ENCODE measurements around the gene RND2.
"Not testable (repeated sequence)": the region's sequence is repeated elsewhere in the genome, so short reads cannot be mapped to it uniquely, and the experiment has no call there.

Gene RND2

DNA sequence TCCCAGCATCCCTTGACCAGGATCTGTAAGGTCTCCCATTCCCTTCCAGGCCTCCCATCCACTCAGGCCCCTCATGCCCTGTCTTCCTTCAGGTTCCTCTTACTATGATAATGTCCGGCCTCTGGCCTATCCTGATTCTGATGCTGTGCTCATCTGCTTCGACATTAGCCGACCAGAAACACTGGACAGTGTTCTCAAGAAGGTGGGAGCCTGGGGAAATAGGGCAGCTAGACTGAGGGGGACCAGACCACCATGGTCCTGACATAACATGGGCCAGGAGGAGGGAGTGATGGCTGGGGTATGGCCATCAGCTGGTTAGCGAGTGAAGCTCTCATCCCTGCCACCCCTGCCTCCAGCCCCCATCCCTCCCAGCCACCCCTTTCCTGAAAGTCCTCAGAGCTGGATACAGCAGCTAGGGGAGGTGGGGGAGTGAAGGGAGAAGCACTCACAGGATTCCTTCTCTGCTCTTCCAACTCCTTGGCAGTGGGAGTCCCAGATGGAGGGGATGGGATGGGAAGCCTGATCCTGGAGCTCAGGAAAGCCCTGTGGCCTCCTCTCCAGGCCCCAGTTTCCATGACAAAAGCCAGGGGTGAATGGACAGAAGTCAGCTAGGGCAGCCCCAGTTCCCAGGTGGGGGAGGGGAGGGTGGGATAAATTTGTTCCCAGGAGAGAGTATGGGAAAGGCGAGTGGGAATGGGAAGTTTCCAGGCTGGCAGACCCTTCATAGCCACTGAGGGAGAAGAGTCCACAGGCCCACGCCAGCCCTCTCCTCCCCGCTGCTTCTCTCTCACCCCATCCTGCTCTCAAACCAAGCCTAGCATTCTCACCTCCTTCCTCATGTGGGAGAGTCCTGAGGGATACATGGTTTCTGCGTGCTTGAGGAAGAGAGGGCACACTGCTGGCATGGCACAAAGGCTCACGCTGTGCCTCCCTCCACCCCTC lies 2.3 kb downstream of the RND2 start:
- no peak for DNase-seq

GRCh38 chr17:43028221-43028861 lies 3.3 kb downstream of the RND2 start:
- no peak for DNase-seq

GRCh38 chr17:43030137-43030767 lies 5.2 kb downstream of the RND2 start:
- DNase-seq, result no peak

GRCh38 chr17:43031666-43032065 lies 6.6 kb downstream of the RND2 start:
- DNase-seq, result no peak

DNA sequence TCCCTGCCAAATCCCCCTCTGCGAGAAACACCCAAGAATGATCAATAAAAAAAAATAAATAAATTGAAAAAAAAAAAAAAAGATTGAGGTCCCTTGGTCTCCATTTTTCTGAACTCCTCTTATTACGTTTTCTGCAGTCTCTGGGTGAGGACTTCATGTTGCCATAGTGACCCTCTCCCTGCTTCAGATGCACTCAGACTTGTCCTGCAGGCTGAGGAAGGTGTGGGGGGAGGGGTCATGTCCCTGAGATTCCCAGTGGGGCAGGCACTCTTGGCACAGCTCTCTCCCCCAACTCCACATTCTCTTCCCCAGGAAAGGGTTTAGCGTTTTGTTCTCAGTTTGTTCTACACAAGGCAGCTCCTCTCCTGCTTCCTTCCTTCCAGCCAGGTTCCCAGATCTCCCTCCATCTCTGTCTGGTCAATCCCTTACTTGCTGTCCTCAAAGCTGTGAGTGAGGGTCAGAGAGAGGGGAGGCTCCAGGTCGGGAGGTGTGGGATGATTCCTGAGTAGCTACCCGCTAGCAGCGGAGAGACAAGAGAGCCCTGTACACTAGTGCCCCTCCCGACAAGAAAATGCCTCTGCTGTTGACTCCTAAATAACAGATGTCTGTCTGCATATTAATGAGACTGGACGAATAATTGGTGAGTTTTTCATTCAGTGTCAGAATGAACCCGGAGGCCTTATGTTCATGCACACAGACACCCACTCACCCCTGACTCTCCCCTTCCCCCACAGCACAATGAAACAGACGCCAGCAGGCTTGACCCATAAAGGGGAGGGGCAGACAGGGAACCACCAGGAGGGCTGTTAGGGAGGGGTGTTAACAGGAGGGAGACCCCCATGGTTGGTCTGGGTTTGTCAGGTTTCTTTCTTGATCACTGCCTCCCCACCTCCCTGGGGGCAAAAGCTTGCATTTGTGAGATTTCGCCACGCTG lies 9.2 kb downstream of the RND2 start:
- DNase-seq, result no peak

- no peak for DNase-seq
These were observed 9.9 kb downstream of the RND2 start for GRCh38 chr17:43034894-43035293.

DNA sequence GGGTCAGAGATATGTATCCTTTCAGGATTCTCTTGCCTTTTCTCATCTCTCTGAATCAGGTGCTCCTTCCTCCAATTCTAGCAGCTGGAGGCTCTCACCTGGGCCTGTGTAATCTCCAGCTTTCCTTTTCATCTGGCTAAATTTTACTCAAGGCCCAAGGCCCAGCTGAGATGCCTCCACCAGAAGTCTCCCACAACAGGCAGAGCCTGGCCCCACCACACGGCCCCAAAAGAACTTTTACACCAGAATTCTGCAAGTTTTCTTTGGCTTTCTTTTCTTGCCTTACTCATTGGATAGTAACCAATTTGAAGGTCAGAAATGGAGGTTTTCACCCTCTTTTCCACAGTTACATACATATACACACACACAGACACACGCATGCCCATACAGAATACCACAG lies 14.6 kb downstream of the RND2 start:
- DNase-seq, result no peak

DNA sequence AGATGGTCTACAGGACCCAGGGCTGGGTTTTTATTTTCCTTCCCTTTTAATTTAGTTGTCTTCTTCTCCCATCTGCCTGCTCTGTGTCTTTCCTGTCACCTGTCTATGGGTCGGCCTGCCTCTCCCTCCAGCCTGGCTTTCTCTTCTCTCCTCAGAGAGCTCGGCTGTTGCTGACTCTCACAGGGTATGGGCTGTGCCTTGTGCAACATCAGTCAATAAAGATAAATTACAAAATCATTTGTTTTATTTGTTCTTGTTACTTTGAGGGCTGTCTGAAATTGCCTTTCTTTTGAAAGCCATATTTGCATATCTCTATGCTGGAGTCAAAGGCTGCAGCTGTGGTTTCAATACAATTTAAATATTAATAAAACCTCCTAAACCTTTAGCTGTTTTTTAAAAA lies 15.6 kb downstream of the RND2 start:
- no peak for DNase-seq

DNA sequence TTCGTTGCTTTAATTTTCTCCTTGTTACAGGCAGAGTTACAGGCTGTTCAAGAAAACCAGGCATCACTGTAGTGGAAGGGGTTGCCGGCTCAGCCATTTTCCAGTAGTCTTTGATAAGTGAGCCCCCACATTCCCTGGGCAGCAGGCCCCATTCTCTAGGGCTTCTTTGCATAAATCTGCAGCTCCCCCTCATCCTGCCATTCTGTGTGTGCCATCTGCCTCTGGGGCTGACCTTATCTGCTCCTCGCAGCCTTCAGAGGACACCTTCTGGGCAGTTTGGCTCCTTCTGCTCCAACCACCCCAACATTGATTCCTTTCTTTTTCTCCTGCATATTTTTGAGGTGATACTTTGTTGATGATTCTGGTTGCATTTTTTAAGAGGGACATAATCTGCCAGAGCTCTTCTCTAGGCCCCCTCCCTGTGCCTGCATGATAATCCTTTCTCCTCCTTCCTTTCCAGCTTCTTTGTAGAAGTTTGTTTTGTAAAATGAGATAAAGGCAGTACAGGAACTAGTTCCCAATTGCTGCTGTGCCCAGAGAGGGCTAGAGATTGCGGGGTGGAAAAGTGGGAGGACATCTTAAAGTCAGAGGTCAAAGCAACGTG lies 17.1 kb downstream of the RND2 start:
- DNase-seq, result no peak

- no peak for DNase-seq
These were observed 18.3 kb downstream of the RND2 start for GRCh38 chr17:43043307-43043706.

DNA sequence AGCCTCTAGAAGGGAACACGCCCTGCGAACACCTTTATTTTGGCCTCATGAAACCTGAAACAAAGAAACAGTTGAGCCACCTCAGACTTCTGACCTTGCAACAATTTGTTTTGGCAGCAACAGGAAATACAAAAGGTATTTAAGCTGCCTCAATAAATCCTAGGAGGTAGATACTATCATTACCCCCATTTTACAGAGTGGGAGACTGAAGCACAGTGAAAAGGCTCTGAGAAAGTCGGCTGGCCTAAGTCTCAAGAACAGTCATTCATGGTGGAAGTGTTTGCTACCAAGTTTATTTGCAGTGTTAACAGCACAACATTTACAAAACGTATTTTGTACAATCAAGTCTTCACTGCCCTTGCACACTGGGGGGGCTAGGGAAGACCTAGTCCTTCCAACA lies 19.0 kb downstream of the RND2 start:
- no peak for DNase-seq

- no peak for DNase-seq
These were observed 26.9 kb downstream of the RND2 start for GRCh38 chr17:43051969-43052368.

DNA sequence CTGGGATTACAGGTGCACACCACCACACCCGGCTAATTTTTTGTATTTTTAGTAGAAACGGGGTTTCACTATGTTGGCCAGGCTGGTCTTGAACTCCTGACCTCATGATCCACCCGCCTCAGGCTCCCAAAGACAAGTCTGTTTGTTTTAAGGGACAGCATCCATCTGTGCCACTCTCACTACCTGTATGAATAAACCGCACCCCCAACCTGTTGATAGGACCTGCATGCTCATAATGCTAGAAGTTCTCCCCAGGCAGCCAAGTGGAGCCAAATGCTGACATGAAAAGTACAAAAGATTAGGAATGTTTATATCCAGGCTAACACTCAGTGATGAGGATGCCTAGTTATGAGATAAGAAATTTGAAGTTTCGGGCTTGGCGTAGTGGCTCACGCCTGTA lies 28.0 kb downstream of the RND2 start:
- not testable (repeated sequence) for DNase-seq

DNA sequence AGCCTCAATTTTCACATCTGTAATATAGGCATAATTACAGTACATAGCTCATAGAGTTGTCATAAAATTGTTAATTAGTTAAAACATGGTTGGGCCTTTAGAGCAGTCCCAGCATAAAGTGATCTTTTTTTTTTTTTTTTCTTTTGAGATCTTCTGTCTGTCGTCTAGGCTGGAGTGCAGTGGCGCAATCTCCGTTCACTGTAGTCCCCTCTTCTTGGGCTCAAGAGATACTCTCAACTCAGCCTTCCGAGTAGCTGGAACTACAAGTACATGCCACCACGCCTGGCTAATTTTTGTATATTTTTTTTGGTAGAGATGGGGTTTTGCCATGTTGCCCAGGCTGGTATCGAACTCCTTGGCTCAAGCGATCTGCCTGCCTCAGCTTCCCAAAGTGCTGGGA lies 31.0 kb downstream of the RND2 start:
- DNase-seq, result no peak

DNA sequence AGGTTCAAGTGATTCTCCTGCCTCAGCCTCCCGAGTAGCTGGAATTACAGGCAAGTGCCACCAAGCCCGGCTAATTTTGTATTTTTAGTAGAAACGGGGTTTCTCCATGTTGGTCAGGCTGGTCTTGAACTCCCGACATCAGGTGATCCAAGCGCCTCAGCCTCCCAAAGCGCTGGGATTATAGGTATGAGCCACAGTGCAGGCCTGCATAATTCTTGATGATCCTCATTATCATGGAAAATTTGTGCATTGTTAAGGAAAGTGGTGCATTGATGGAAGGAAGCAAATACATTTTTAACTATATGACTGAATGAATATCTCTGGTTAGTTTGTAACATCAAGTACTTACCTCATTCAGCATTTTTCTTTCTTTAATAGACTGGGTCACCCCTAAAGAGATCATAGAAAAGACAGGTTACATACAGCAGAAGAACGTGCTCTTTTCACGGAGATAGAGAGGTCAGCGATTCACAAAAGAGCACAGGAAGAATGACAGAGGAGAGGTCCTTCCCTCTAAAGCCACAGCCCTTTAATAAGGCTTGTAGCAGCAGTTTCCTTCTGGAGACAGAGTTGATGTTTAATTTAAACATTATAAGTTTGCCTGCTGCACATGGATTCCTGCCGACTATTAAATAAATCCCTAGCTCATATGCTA lies 38.1 kb downstream of the RND2 start:
- DNase-seq, result no peak

- DNase-seq, result no peak
These were observed 43.7 kb downstream of the RND2 start for GRCh38 chr17:43068570-43069367.

- DNase-seq, result no peak
These were observed 44.4 kb downstream of the RND2 start for GRCh38 chr17:43069368-43069898.

DNA sequence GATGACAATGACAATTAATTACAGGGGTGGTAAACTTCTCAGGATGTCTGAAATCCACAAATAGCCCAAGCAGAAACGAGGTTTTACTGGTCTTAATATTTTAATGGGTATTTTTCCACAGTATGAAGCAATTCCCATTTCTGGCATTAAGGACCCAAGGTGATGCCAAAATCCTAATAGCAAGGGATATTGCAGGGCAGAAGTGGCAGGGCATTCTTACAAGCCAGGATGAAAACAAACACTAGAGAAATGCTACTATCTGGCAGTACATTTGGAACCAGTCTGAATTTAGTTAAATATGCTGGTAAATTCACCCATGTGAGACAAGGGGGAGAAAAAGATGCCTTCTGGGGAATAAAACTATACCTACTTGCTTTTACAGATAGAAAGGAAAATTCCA lies 45.2 kb downstream of the RND2 start:
- no peak for DNase-seq

DNA sequence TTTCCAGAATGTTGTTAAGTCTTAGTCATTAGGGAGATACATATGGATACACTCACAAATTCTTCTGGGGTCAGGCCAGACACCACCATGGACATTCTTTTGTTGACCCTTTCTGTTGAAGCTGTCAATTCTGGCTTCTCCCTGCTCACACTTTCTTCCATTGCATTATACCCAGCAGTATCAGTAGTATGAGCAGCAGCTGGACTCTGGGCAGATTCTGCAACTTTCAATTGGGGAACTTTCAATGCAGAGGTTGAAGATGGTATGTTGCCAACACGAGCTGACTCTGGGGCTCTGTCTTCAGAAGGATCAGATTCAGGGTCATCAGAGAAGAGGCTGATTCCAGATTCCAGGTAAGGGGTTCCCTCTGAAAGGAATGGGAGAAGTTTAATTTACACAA lies 45.8 kb downstream of the RND2 start:
- no peak for DNase-seq

DNA sequence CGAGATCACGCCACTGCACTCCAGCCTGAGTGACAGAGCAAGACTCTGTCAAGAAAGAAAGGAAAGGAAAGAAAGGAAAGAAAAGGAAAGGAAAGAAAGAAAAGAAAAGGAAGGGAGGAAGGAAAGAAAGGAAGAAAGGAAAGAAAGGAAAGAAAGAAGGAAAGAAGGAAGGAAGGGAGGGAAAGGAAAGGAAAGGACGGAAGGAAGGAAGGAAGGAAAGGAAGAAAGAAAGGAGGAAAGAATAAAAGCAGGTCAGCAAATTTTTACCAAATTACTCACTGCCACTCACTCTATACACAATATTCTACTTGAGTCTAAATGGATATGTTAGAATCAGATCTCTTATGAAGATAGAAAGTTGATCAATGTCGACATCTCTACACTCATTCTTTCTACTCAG lies 49.8 kb downstream of the RND2 start:
- DNase-seq, result no peak
